GM12874 (cell line): ENCODE results near the gene PNP.

Experiments used
- TF ChIP-seq, protein P1 (sequence below): IDR thresholded peaks from 2 replicates; pipeline ENCODE4 v1.5.1; 2011; ENCODE audit warnings: low read depth, mild to moderate bottlenecking, control low read depth, low read length, moderate library complexity; ENCODE audit not compliant: insufficient read depth

PNP gene

GRCh38 chr14:20469242-20469889, at the start of gene PNP:
PNP (plus strand) TSS chr14:20469406; CDS start chr14:20469525, 119 bp downstream.
- TF ChIP-seq, protein P1, sequence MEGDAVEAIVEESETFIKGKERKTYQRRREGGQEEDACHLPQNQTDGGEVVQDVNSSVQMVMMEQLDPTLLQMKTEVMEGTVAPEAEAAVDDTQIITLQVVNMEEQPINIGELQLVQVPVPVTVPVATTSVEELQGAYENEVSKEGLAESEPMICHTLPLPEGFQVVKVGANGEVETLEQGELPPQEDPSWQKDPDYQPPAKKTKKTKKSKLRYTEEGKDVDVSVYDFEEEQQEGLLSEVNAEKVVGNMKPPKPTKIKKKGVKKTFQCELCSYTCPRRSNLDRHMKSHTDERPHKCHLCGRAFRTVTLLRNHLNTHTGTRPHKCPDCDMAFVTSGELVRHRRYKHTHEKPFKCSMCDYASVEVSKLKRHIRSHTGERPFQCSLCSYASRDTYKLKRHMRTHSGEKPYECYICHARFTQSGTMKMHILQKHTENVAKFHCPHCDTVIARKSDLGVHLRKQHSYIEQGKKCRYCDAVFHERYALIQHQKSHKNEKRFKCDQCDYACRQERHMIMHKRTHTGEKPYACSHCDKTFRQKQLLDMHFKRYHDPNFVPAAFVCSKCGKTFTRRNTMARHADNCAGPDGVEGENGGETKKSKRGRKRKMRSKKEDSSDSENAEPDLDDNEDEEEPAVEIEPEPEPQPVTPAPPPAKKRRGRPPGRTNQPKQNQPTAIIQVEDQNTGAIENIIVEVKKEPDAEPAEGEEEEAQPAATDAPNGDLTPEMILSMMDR, result 0 out of 2 replicates have a peak, but pooled peaks have one; percentile 7

GRCh38 chr14:20419419-20419818, 49.8 kb upstream of the PNP start:
- TF ChIP-seq, protein P1, result no peak

DNA sequence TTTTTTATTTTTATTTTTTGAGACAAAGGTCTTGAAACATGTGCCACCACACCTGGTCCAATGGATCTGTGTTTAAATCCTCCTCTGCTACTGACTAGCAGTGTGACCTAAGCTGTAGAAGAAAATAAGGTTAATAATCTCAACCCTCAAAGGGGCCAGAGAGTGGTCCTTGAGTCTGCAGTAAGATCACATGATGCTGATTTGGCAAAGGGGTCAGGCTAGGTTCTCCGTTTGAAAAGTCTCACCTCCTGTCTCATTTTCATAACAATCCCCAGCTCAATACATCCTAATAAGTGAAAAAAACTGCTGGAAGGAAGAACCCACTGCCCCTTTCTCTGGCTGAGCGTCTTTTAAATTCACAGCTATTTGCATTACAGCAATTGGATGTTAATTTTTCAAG, 47.9 kb upstream of the PNP start:
- TF ChIP-seq, protein P1, result no peak

DNA sequence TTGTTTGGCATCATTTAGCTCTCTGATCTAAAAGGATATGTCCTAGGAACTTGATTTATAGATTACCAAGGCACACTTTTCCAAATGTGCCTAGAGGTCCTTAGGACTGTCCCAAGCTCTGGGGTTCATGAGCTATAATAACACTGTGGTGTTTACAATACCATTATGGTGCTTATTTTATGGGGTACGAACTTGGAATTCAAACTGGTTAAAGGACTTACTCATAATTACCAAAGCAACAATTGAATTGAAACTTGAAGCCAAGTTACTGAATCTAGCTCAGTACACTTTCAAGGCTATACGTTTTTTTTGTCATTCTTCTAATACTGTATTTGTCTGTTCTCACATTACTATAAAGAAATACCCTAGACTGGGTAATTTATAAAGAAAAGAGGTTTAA, 46.3 kb upstream of the PNP start:
- TF ChIP-seq, protein P1, result no peak

GRCh38 chr14:20424851-20425250, 44.4 kb upstream of the PNP start:
- TF ChIP-seq, protein P1, result no peak

- TF ChIP-seq, protein P1, result no peak
Observed at GRCh38 chr14:20427231-20428009, 41.8 kb upstream of the PNP start.

DNA sequence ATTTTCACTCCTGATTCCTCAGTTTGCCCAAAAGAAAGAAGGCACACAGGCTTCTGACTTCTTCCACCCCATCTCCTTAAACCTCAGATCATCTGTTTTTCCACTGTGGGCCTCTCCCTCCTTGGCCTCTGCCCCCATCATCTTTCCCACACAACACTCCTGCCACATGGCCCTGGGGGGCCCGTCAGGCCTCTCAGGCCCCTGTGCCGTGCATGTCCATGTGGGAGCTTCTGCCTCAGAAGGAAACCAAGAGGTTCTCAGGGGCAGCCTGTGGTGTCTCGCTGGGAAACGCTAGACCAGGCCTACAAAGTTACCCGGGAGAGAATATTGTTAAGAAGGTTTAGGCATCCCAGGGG, 41.2 kb upstream of the PNP start:
- TF ChIP-seq, protein P1, result no peak
